ENCODE results near the gene C6orf163. TPM values are rescaled to one million over a fixed set of nuclear protein-coding genes. Genes with fewer than 3 reads are reported as not detected.
"Not testable (repeated sequence)": the region's sequence is repeated elsewhere in the genome, so short reads cannot be mapped to it uniquely, and the experiment has no call there.

Gene C6orf163
- 0.80 TPM for polyA plus RNA-seq (2013, experiment 1 of 2)
- 1.3 TPM for polyA plus RNA-seq (2013, experiment 2 of 2)

- WGBS = 91% methylated on average over 2 of the region's 2 CpGs
Observed at GRCh38 chr6:87344731-87345130, at the start of gene C6orf163. C6orf163 (plus strand) TSS chr6:87344813; CDS start chr6:87345100, 287 bp downstream.

GRCh38 chr6:87297119-87297518, 47.5 kb upstream of the C6orf163 start:
- no CpG with 5 or more reads among the region's 1 CpG for WGBS
- H3K9ac ChIP-seq (ENCODE audit: low read depth, low read length) = no peak overlapping the region

More at GRCh38 chr6:87344731-87345130, at the start of gene C6orf163:
- Histone ChIP-seq H3K36me3 (ENCODE audit: insufficient read depth, low read length) (0 out of 2 replicates have a peak, but pooled peaks cover 3% of the 10 kb centered on the region), H3K4me1 (ENCODE audit: insufficient read depth, low read length) (no peaks in the 10 kb centered on the region), H3K27me3 (ENCODE audit: insufficient read depth, low read length) (no peaks in the 10 kb centered on the region), H3K4me3 (ENCODE audit: low read length) (no peak within 1 kb of the TSS), H3K9ac (ENCODE audit: low read depth, low read length) (no peak within 1 kb of the TSS), H3K27ac (ENCODE audit: low read depth, low read length) (no peak within 1 kb of the TSS), H3K9me3 (ENCODE audit: insufficient read depth, low read depth, low read length) (no peaks in the 10 kb centered on the region)

GRCh38 chr6:87301277-87301676, 43.3 kb upstream of the C6orf163 start:
- not testable (repeated sequence) for H3K9ac ChIP-seq (ENCODE audit: low read depth, low read length); H3K27me3 ChIP-seq (ENCODE audit: insufficient read depth, low read length)
- WGBS = 79% methylated on average over 9 of the region's 9 CpGs

More at GRCh38 chr6:87297119-87297518, 47.5 kb upstream of the C6orf163 start:
- no peaks in the 10 kb centered on the region for H3K4me1 ChIP-seq (ENCODE audit: insufficient read depth, low read length)
- H3K27ac ChIP-seq (ENCODE audit: low read depth, low read length) = no peak overlapping the region
- H3K36me3 ChIP-seq (ENCODE audit: insufficient read depth, low read length) = no peaks in the 10 kb centered on the region
- H3K4me3 ChIP-seq (ENCODE audit: low read length) = no peak overlapping the region
- no peaks in the 10 kb centered on the region for H3K27me3 ChIP-seq (ENCODE audit: insufficient read depth, low read length)
- peaks cover 6% of the 10 kb centered on the region; the same call in 1 of the 2 replicates for H3K9me3 ChIP-seq (ENCODE audit: insufficient read depth, low read depth, low read length)

GRCh38 chr6:87308970-87309369, 35.6 kb upstream of the C6orf163 start:
- Histone ChIP-seq H3K4me1 (ENCODE audit: insufficient read depth, low read length) (no peaks in the 10 kb centered on the region), H3K36me3 (ENCODE audit: insufficient read depth, low read length) (no peaks in the 10 kb centered on the region), H3K27ac (ENCODE audit: low read depth, low read length) (no peak overlapping the region), H3K27me3 (ENCODE audit: insufficient read depth, low read length) (no peaks in the 10 kb centered on the region; the same call in 1 of the 2 replicates), H3K9ac (ENCODE audit: low read depth, low read length) (no peak overlapping the region), H3K9me3 (ENCODE audit: insufficient read depth, low read depth, low read length) (no peaks in the 10 kb centered on the region), H3K4me3 (ENCODE audit: low read length) (no peak overlapping the region)
- 89% methylated on average over 4 of the region's 4 CpGs for WGBS

More at GRCh38 chr6:87301277-87301676, 43.3 kb upstream of the C6orf163 start:
- not testable (repeated sequence) for H3K4me1 ChIP-seq (ENCODE audit: insufficient read depth, low read length); H3K4me3 ChIP-seq (ENCODE audit: low read length); H3K27ac ChIP-seq (ENCODE audit: low read depth, low read length); H3K9me3 ChIP-seq (ENCODE audit: insufficient read depth, low read depth, low read length); H3K36me3 ChIP-seq (ENCODE audit: insufficient read depth, low read length)

GRCh38 chr6:87312860-87313259, 31.8 kb upstream of the C6orf163 start:
- Histone ChIP-seq H3K36me3 (ENCODE audit: insufficient read depth, low read length) (no peaks in the 10 kb centered on the region), H3K27ac (ENCODE audit: low read depth, low read length) (no peak overlapping the region), H3K27me3 (ENCODE audit: insufficient read depth, low read length) (no peaks in the 10 kb centered on the region; the same call in 1 of the 2 replicates), H3K9ac (ENCODE audit: low read depth, low read length) (no peak overlapping the region), H3K9me3 (ENCODE audit: insufficient read depth, low read depth, low read length) (no peaks in the 10 kb centered on the region), H3K4me1 (ENCODE audit: insufficient read depth, low read length) (no peaks in the 10 kb centered on the region), H3K4me3 (ENCODE audit: low read length) (no peak overlapping the region)
- no CpG with 5 or more reads among the region's 1 CpG for WGBS

DNA sequence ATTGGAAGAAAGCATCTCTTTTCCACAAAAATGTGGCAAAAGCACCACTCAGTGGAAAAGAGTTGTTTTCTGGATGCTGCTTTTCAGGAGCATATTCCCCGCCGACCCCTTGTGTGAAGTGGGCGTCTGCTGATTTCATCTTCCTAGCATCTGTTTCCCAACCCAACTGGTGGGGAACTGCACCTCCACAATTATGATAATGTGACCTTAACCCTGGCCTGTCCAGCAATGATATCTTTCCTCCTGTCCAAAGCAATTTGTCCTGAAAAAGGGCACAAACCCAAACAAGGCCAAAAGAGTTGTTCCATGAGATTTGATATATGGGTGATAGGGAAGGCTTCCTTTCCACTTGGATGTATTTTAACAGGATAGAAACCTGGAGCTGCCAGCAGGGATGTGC, 29.5 kb upstream of the C6orf163 start:
- Histone ChIP-seq H3K4me3 (ENCODE audit: low read length) (no peak overlapping the region), H3K9me3 (ENCODE audit: insufficient read depth, low read depth, low read length) (no peaks in the 10 kb centered on the region), H3K27ac (ENCODE audit: low read depth, low read length) (no peak overlapping the region), H3K36me3 (ENCODE audit: insufficient read depth, low read length) (no peaks in the 10 kb centered on the region), H3K4me1 (ENCODE audit: insufficient read depth, low read length) (no peaks in the 10 kb centered on the region), H3K27me3 (ENCODE audit: insufficient read depth, low read length) (no peaks in the 10 kb centered on the region; the same call in 1 of the 2 replicates), H3K9ac (ENCODE audit: low read depth, low read length) (no peak overlapping the region)
- WGBS = 89% methylated on average over 3 of the region's 3 CpGs

DNA sequence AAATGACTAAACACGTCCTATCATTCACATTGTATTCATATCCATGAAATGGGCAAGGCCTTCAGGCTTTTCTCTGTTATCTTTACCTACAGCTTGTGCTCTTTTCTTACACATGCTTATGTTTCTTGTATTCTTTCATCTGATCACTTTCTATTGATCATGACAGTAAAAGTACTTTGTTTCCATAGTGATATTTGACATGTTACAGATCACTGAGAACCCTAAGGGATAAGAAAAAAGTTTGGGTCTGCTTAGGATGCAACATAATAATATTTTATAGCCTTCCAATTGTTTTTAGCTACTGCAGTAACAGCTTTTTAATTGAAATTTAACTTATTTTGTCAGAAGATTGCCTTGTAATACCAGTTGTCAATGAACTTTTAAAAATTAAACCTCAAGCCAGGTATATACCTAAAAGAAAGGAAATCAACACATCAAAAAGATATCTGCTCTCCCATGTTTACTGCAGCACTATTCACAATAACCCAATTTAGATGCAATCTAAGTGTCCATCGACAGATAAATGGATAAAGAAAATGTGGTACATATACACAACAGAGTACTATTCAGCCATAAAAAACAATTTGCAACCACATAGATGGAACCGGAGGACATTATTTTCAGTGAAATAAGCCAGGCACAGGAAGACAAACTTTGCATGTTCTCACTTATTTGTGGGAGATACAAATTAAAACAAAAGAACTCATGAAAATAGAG, 25.2 kb upstream of the C6orf163 start:
- no peaks in the 10 kb centered on the region for H3K36me3 ChIP-seq (ENCODE audit: insufficient read depth, low read length)
- WGBS = 70% methylated on average over 2 of the region's 3 CpGs
- no peaks in the 10 kb centered on the region for H3K4me1 ChIP-seq (ENCODE audit: insufficient read depth, low read length)
- no peak overlapping the region for H3K4me3 ChIP-seq (ENCODE audit: low read length)
- H3K9me3 ChIP-seq (ENCODE audit: insufficient read depth, low read depth, low read length) = no peaks in the 10 kb centered on the region
- no peak overlapping the region for H3K9ac ChIP-seq (ENCODE audit: low read depth, low read length)
- no peaks in the 10 kb centered on the region for H3K27me3 ChIP-seq (ENCODE audit: insufficient read depth, low read length)
- no peak overlapping the region for H3K27ac ChIP-seq (ENCODE audit: low read depth, low read length)

- Histone ChIP-seq H3K27ac (ENCODE audit: low read depth, low read length) (peak within 1 kb of the TSS; percentile 61), H3K9me3 (ENCODE audit: insufficient read depth, low read depth, low read length) (no peaks in the 10 kb centered on the region), H3K27me3 (ENCODE audit: insufficient read depth, low read length) (no peaks in the 10 kb centered on the region), H3K4me3 (ENCODE audit: low read length) (peak within 1 kb of the TSS; percentile 99), H3K4me1 (ENCODE audit: insufficient read depth, low read length) (no peaks in the 10 kb centered on the region), H3K9ac (ENCODE audit: low read depth, low read length) (peak within 1 kb of the TSS; percentile 95), H3K36me3 (ENCODE audit: insufficient read depth, low read length) (no peaks in the 10 kb centered on the region)
- 2% methylated on average over 58 of the region's 60 CpGs for WGBS
Observed at GRCh38 chr6:87322304-87323212, 22.1 kb upstream of the C6orf163 start, which contains the start of gene SMIM8. SMIM8 (plus strand) TSS chr6:87322588; CDS start chr6:87337032, 14,444 bp downstream.

DNA sequence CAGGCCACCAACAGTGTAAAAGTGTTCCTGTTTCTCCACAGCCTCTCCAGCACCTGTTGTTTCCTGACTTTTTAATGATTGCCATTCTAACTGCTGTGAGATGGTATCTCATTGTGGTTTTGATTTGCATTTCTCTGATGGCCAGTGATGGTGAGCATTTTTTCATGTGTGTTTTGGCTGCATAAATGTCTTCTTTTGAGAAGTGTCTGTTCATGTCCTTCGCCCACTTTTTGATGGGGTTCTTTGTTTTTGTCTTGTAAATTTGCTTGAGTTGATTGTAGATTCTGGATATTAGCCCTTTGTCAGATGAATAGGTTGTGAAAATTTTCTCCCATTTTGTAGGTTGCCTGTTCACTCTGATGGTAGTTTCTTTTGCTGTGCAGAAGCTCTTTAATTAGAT, 20.7 kb upstream of the C6orf163 start:
- not testable (repeated sequence) for H3K36me3 ChIP-seq (ENCODE audit: insufficient read depth, low read length); H3K27me3 ChIP-seq (ENCODE audit: insufficient read depth, low read length); H3K27ac ChIP-seq (ENCODE audit: low read depth, low read length); H3K4me1 ChIP-seq (ENCODE audit: insufficient read depth, low read length); H3K9ac ChIP-seq (ENCODE audit: low read depth, low read length); H3K4me3 ChIP-seq (ENCODE audit: low read length); H3K9me3 ChIP-seq (ENCODE audit: insufficient read depth, low read depth, low read length)
- 91% methylated on average over 1 of the region's 1 CpG for WGBS

DNA sequence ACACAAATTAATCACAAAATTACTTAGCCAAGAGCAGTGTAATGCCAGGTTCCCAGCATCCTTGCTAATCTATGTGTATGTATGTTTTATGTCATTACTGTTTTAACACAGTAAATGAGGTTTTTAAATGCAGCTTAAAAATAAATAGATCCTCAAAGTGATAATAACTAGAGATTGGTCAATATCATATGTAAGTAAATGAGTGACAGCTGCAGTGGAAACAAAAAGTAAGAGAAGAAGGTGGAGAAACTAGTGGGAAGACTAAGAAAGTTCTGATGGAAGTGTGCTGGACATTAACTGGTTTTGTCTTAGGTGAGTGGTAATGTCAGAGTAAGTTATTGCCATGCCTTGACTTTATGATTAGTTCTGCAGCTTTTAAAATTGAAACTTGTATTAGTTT, 13.7 kb upstream of the C6orf163 start:
- H3K9ac ChIP-seq (ENCODE audit: low read depth, low read length) = no peak overlapping the region
- H3K27ac ChIP-seq (ENCODE audit: low read depth, low read length) = no peak overlapping the region

GRCh38 chr6:87333033-87333432, 11.6 kb upstream of the C6orf163 start:
- Histone ChIP-seq H3K27me3 (ENCODE audit: insufficient read depth, low read length) (no peaks in the 10 kb centered on the region), H3K9me3 (ENCODE audit: insufficient read depth, low read depth, low read length) (no peaks in the 10 kb centered on the region), H3K27ac (ENCODE audit: low read depth, low read length) (no peak overlapping the region), H3K4me1 (ENCODE audit: insufficient read depth, low read length) (peaks cover 40% of the 10 kb centered on the region), H3K36me3 (ENCODE audit: insufficient read depth, low read length) (no peaks in the 10 kb centered on the region), H3K9ac (ENCODE audit: low read depth, low read length) (no peak overlapping the region), H3K4me3 (ENCODE audit: low read length) (no peak overlapping the region)
- WGBS = 68% methylated on average over 5 of the region's 5 CpGs

More for the DNA sequence above, 13.7 kb upstream of the C6orf163 start:
- no peaks in the 10 kb centered on the region for H3K27me3 ChIP-seq (ENCODE audit: insufficient read depth, low read length)
- no peaks in the 10 kb centered on the region for H3K36me3 ChIP-seq (ENCODE audit: insufficient read depth, low read length)
- peaks cover 27% of the 10 kb centered on the region for H3K4me1 ChIP-seq (ENCODE audit: insufficient read depth, low read length)
- H3K9me3 ChIP-seq (ENCODE audit: insufficient read depth, low read depth, low read length) = no peaks in the 10 kb centered on the region
- H3K4me3 ChIP-seq (ENCODE audit: low read length) = no peak overlapping the region
